Right lobe of liver (tissue), 6 donors: ENCODE data around the gene IBTK. TPM values are rescaled to one million over a fixed set of nuclear protein-coding genes. Genes with fewer than 3 reads are reported as not detected.

Source experiments
- ATAC-seq, 4 donors: fragments of 200-7000 bp; cut with Tn5 transposase; one replicate each; pipeline ENCODE4 v1.9.1; 2020; ENCODE audit warnings: mild to moderate bottlenecking in 4 of 4, moderate library complexity in 4 of 4
- DNase-seq, 3 donors: peaks; one replicate each; pipeline ENCODE4 v3.0.0-alpha.2; 2020
- H3K27ac ChIP-seq, 3 donors: fragments of 200-600 bp; one replicate each; pipeline ENCODE4 v1.8.0; 2022
- H3K27me3 ChIP-seq, 2 donors: fragments of 200-600 bp; one replicate each; pipeline ENCODE4 v1.8.0; 2022
- H3K36me3 ChIP-seq, 4 donors: fragments of 200-600 bp; sonication (generic) in 1 of 4; one replicate each; pipeline versions ENCODE4 v1.5.1 to v1.8.0; 2017 to 2022; ENCODE audit warnings: control low read depth in 1 of 4
- H3K4me1 ChIP-seq, 4 donors: fragments of 200-600 bp; sonication (generic) in 1 of 4; one replicate each; pipeline versions ENCODE4 v1.5.1 to v1.8.0; 2017 to 2022; ENCODE audit warnings: control low read depth in 1 of 4
- H3K4me3 ChIP-seq, 3 donors: fragments of 200-600 bp; one replicate each; pipeline ENCODE4 v1.8.0; 2022
- H3K9me3 ChIP-seq, 4 donors: fragments of 200-600 bp; sonication (generic) in 1 of 4; one replicate each; pipeline versions ENCODE4 v1.5.1 to v1.8.0; 2017 to 2022; ENCODE audit warnings: control low read depth in 1 of 4
- POLR2A ChIP-seq: fragments of 450-650 bp; IDR thresholded peaks from one replicate; pipeline ENCODE4 v1.6.1; 2017; ENCODE audit warnings: antibody characterized with exemption, mild to moderate bottlenecking
- WGBS: methylation state at CpG from one replicate; pipeline ENCODE4 v1.1.6; 2018; ENCODE audit warnings: low coverage, low lambda C conversion rate; ENCODE audit not compliant: insufficient coverage; ENCODE audit errors: missing lambda C conversion rate; 5-methylcytosine and 5-hydroxymethylcytosine counted together
- intact Hi-C, 2 donors: fragments of 100-400 bp; cut with DNase I; formaldehyde crosslinking; loops; one replicate each; pipeline versions ENCODE4 v1.11.2 to v1.14.1; 2022
- total RNA-seq, 6 experiments: library from RNA; depleted of rRNA in 2 of 6; stranded (reverse); fragments of >200 nt in 2 of 6; fragmentation: NEBNext Ultra II Directional in 3 of 6; extraction: Animal tissue kit (Norgen Biotek cat#: 25700) in 3 of 6; gene quantifications; one replicate each; pipeline versions ENCODE4 v1.1.0 to v1.2.4, GENCODE V29; 2016 to 2023
- TF ChIP-seq, protein P1 (sequence below), 4 donors: fragments of 200-600 bp in 3 of 4; fragments of 450-650 bp in 1 of 4; IDR thresholded peaks; one replicate each; pipeline versions ENCODE4 v1.5.1 to v1.8.0; 2016 to 2022; ENCODE audit warnings: antibody characterized with exemption in 4 of 4, mild to moderate bottlenecking in 2 of 4
- donor health status: DM: no; HTN: yes; CAD: no.
- donor health status: DM: no; HTN: no; CAD: no.
- donor health status: DM: no; HTN: no; CAD: no.
- donor health status: DM: no; HTN: yes; CAD: no.
- donor health status: DM: no; HTN: yes; CAD: no.

IBTK gene
- total RNA-seq, 6 experiments from 2014 or later, result 24.9 to 44.5 (median 28.9) TPM

DNA sequence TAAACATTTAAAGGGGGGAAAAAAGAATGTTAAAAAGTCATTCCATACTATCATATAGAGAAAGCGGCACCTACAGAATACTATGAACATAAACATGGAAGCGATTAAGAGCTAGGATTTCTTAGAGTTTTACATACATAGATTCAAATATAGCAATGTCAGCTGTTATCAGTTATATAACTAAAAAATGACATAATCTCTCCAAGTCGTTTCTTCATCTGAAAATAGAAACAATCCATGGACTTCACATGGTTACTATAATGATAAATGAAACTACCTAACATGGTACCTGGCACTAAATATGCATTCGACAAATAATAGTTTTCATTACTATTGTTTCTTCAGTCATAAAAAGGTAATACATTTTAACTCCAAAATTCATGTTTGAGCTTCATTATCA, 3.7 kb downstream of the IBTK start:
- peaks cover 0 to 8% (median 0%) of the 10 kb centered on the region in 4 donors for H3K36me3 ChIP-seq
- H3K27ac ChIP-seq, result no peak overlapping the region
- TF ChIP-seq, protein P1, sequence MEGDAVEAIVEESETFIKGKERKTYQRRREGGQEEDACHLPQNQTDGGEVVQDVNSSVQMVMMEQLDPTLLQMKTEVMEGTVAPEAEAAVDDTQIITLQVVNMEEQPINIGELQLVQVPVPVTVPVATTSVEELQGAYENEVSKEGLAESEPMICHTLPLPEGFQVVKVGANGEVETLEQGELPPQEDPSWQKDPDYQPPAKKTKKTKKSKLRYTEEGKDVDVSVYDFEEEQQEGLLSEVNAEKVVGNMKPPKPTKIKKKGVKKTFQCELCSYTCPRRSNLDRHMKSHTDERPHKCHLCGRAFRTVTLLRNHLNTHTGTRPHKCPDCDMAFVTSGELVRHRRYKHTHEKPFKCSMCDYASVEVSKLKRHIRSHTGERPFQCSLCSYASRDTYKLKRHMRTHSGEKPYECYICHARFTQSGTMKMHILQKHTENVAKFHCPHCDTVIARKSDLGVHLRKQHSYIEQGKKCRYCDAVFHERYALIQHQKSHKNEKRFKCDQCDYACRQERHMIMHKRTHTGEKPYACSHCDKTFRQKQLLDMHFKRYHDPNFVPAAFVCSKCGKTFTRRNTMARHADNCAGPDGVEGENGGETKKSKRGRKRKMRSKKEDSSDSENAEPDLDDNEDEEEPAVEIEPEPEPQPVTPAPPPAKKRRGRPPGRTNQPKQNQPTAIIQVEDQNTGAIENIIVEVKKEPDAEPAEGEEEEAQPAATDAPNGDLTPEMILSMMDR (IDR thresholded peaks at IDR 0.05), result no peak
- no peak for TF ChIP-seq POLR2A
- intact Hi-C loops, result no loop called here
- ATAC-seq (no peak), DNase-seq (no peak)
- H3K9me3 ChIP-seq, result no peaks in the 10 kb centered on the region
- 70% methylated on average over 4 of the region's 4 CpGs for WGBS
- peaks cover 0 to 31% (median 2%) of the 10 kb centered on the region in 4 donors for H3K4me1 ChIP-seq
- no peak overlapping the region for H3K4me3 ChIP-seq
- no peaks in the 10 kb centered on the region for H3K27me3 ChIP-seq

DNA sequence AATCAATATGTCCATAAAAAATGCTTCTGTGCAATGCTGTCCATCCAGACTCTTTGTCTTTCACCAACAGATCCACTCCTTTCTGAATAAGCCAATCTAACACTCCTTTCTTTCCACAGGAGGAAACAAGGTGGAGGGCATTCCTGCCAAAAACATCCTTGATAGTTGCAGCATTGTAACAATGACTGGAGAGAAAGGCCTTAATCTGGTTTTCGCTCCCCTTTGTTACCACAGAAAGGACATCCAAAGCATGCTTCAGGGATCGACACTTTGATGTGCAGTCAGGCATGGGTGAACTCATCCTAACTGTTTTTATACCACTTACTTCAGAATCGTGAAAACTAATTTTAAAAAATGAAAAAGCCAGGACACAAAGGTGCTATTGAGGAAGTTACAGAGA, 7.4 kb downstream of the IBTK start:
- Histone ChIP-seq H3K27me3 (no peaks in the 10 kb centered on the region), H3K36me3 (peaks cover 0 to 15% (median 0%) of the 10 kb centered on the region in 4 donors), H3K9me3 (no peaks in the 10 kb centered on the region), H3K4me3 (no peak overlapping the region), H3K27ac (no peak overlapping the region), H3K4me1 (peaks cover 0 to 13% (median 0%) of the 10 kb centered on the region in 4 donors)
- ATAC-seq, result no peak
- TF ChIP-seq, protein P1 (IDR thresholded peaks at IDR 0.05), result no peak
- no peak for TF ChIP-seq POLR2A
- DNase-seq, result no peak
- WGBS, result 86% methylated on average over 3 of the region's 3 CpGs
- intact Hi-C loops, result no loop called here

DNA sequence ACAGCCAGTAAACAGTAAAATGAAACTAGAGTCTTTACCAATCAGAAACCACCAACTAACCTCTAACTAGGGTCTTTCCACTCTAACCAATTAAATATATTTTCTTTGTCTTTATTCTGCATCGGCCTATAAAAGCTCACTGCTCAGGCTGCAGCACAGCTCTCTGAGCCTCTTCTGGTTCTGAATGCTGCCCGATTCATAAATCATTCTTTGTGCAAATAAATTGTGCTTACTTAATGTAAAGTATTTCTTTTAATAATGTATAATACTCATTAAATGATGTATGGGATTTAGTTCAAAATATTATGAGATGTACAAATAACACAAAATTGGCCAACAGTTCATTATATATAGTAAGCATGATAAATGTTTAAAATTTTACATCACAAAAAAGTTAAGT, 7.9 kb downstream of the IBTK start:
- no peaks in the 10 kb centered on the region for H3K27me3 ChIP-seq
- H3K4me1 ChIP-seq, result peaks cover 0 to 7% (median 0%) of the 10 kb centered on the region in 4 donors
- no peak overlapping the region for H3K4me3 ChIP-seq
- ATAC-seq (peak in 1 of 4 donors; percentile 40), DNase-seq (no peak)
- H3K9me3 ChIP-seq, result no peaks in the 10 kb centered on the region
- peaks cover 0 to 16% (median 0%) of the 10 kb centered on the region in 4 donors for H3K36me3 ChIP-seq
- WGBS, result 91% methylated on average over 2 of the region's 2 CpGs
- no peak overlapping the region for H3K27ac ChIP-seq
- TF ChIP-seq, protein P1 (IDR thresholded peaks at IDR 0.05), result no peak
- TF ChIP-seq POLR2A, result no peak
- intact Hi-C loops, result no loop called here

DNA sequence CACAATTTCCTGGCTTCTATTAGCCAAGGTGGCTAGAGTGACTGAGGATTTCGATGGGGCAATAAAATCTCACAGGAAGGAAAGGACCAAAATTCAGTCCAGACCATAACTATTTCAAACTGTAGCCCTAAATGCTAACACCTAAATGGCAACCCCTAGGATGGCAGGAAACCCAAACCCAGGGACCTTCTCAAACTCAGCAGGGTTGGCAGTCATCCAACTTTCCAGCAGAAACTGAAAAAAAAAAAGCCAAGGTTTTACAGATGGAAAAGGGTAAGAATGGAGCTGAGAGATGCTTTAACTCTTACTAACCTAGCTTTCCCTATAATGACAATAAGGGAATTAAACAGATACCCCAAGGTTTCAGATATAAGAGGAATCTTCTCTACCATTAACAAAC, 10.5 kb downstream of the IBTK start:
- peaks cover 0 to 5% (median 0%) of the 10 kb centered on the region in 4 donors for H3K4me1 ChIP-seq
- ATAC-seq (no peak), DNase-seq (no peak)
- H3K36me3 ChIP-seq, result peaks cover 0 to 38% (median 10%) of the 10 kb centered on the region in 4 donors
- no peak overlapping the region for H3K27ac ChIP-seq
- WGBS, result 71% methylated on average over 1 of the region's 1 CpG
- no peaks in the 10 kb centered on the region for H3K27me3 ChIP-seq
- no peaks in the 10 kb centered on the region for H3K9me3 ChIP-seq
- intact Hi-C loops, result no loop called here
- TF ChIP-seq, protein P1 (IDR thresholded peaks at IDR 0.05), result no peak
- TF ChIP-seq POLR2A, result no peak
- no peak overlapping the region for H3K4me3 ChIP-seq

DNA sequence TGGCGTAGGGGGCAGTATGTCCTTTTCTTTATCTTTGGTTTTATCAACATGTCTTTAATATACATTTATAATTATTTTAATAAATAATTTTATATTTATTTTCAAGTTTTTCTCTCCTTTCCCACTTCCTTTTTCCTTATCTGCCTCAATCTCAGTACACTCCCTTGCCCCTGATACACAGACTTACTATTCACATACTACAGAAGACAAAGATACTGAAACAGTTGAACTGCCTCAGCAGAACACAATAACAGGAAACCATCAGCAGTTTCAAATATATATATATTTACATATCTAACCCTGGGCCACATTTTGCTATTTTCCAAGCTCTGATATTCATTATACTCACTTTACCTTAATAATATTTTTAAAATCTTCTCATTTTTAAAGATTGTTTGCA, 19.8 kb downstream of the IBTK start:
- no peaks in the 10 kb centered on the region for H3K4me1 ChIP-seq
- H3K36me3 ChIP-seq, result peaks cover 0 to 64% (median 27%) of the 10 kb centered on the region in 4 donors
- TF ChIP-seq, protein P1 (IDR thresholded peaks at IDR 0.05), result no peak
- no peak for TF ChIP-seq POLR2A
- H3K27ac ChIP-seq, result no peak overlapping the region
- no peaks in the 10 kb centered on the region for H3K27me3 ChIP-seq
- 93% methylated on average over 1 of the region's 1 CpG for WGBS
- no peak overlapping the region for H3K4me3 ChIP-seq
- ATAC-seq, result no peak
- H3K9me3 ChIP-seq, result no peaks in the 10 kb centered on the region
- intact Hi-C loops, result no loop called here
- DNase-seq, result no peak
